Fibroblast of the conjunctiva (primary cell): Measurements from ENCODE around the gene RNF43.

Experiments used
- DNase-seq: peaks from one replicate; pipeline ENCODE4 v3.0.0-alpha.2; 2010; ENCODE audit warnings: low read depth

Gene RNF43

GRCh38 chr17:58381124-58382035 lies 36.0 kb downstream of the RNF43 start:
- DNase-seq, result no peak

GRCh38 chr17:58380207-58381123 lies 36.9 kb downstream of the RNF43 start:
- DNase-seq, result no peak

GRCh38 chr17:58379511-58379824 lies 37.9 kb downstream of the RNF43 start:
- DNase-seq, result no peak

- no peak for DNase-seq
Measured at GRCh38 chr17:58378733-58379510, 38.4 kb downstream of the RNF43 start.

GRCh38 chr17:58377661-58378060 lies 39.7 kb downstream of the RNF43 start:
- no peak for DNase-seq

- DNase-seq, result no peak
Measured at GRCh38 chr17:58377093-58377601, 40.2 kb downstream of the RNF43 start.

GRCh38 chr17:58376472-58377000 lies 40.8 kb downstream of the RNF43 start:
- no peak for DNase-seq

GRCh38 chr17:58375811-58376210 lies 41.5 kb downstream of the RNF43 start:
- DNase-seq, result no peak

GRCh38 chr17:58375256-58375655 lies 42.1 kb downstream of the RNF43 start:
- DNase-seq, result no peak

- no peak for DNase-seq
Measured at GRCh38 chr17:58373923-58374322, 43.4 kb downstream of the RNF43 start.

- DNase-seq, result no peak
Measured at GRCh38 chr17:58373003-58373402, 44.3 kb downstream of the RNF43 start.

- no peak for DNase-seq
Measured at GRCh38 chr17:58371300-58371950, 45.9 kb downstream of the RNF43 start.

- DNase-seq, result no peak
Measured at GRCh38 chr17:58370716-58371115, 46.6 kb downstream of the RNF43 start.

GRCh38 chr17:58370309-58370708 lies 47.0 kb downstream of the RNF43 start:
- DNase-seq, result no peak

- no peak for DNase-seq
Measured at GRCh38 chr17:58369214-58370031, 47.9 kb downstream of the RNF43 start.

- DNase-seq, result no peak
Measured at GRCh38 chr17:58368860-58369213, 48.5 kb downstream of the RNF43 start.
